ENCODE results near the gene ASB10. TPM values are rescaled to one million over a fixed set of nuclear protein-coding genes. Genes with fewer than 3 reads are reported as not detected.

ASB10 gene
- total and polyA plus RNA-seq, 2 donors (not counting 1 experiment from before 2014, with no cell fraction given) = not detected

- POLR2A ChIA-PET = no interaction called here
- WGBS (ENCODE audit: insufficient coverage) = 71% methylated on average over 16 of the region's 16 CpGs
- no peaks in the 10 kb centered on the region for H3K4me1 ChIP-seq (ENCODE audit: control insufficient read depth in 2 of 2, insufficient read depth in 2 of 2, low read length in 2 of 2)
- H3K9me3 ChIP-seq (ENCODE audit: control extremely low read depth in 1 of 3, control insufficient read depth in 2 of 3, insufficient read depth in 1 of 3, low read length in 2 of 3) = peaks cover 0 to 27% (median 0%) of the 10 kb centered on the region in 3 donors
- peaks cover 6% of the 10 kb centered on the region for H3K4me1 Mint-ChIP-seq
- no peak overlapping the region for H3K27ac ChIP-seq (ENCODE audit: low read length in 2 of 2)
- H3K9me3 Mint-ChIP-seq (ENCODE audit: insufficient read depth) = no peaks in the 10 kb centered on the region
- no peak overlapping the region for H2AFZ ChIP-seq (ENCODE audit: insufficient read depth, low read depth, low read length, poor library complexity, severe bottlenecking)
- H3K36me3 ChIP-seq (replicated peaks in 1 of 2; ENCODE audit: control extremely low read depth in 1 of 2, control insufficient read depth in 1 of 2, extremely low read depth in 1 of 2, insufficient read depth in 2 of 2, low read length in 1 of 2) = no peaks in the 10 kb centered on the region
- H4K20me1 ChIP-seq (ENCODE audit: control insufficient read depth, insufficient read depth, low read length, poor library complexity, severe bottlenecking) = no peaks in the 10 kb centered on the region
- CTCF ChIA-PET = interaction anchor here (0.9 to 1.6 kb wide), 3 partner anchors 8 to 126 kb away, joined by 3 to 5 read pairs (median 3); no protein-coding TSS in a partner anchor
- H3K4me3 Mint-ChIP-seq = no peak overlapping the region
- ATAC-seq (ENCODE audit: low read depth) (no peak), DNase-seq (no peak)
- no peaks in the 10 kb centered on the region for H3K79me2 ChIP-seq (ENCODE audit: control insufficient read depth, insufficient read depth, low read length)
- H3K4me2 ChIP-seq (replicated peaks; ENCODE audit: low read depth, low read length, poor library complexity, severe bottlenecking) = no peak overlapping the region
- peaks cover 0 to 29% (median 8%) of the 10 kb centered on the region in 4 experiments for H3K27me3 ChIP-seq (replicated peaks in 1 of 4; ENCODE audit: control extremely low read depth in 1 of 4, control insufficient read depth in 3 of 4, insufficient read depth in 4 of 4, low read length in 3 of 4)
- intact Hi-C loops (cut with micrococcal nuclease) = no loop called here
- H3K9ac ChIP-seq (ENCODE audit: low read length) = no peak overlapping the region
- no peak overlapping the region for H3K27ac Mint-ChIP-seq
- H3K27me3 Mint-ChIP-seq = peaks cover 46% of the 10 kb centered on the region
- TF ChIP-seq CTCF (IDR thresholded peaks at IDR 0.05) (no peak), EZH2 (IDR thresholded peaks at IDR 0.05; ENCODE audit: borderline replicate concordance, insufficient read depth, low read depth, low read length, poor library complexity, severe bottlenecking) (no peak)
- no peak overlapping the region for H3K4me3 ChIP-seq (ENCODE audit: control extremely low read depth in 1 of 5, extremely low read depth in 1 of 5, insufficient read depth in 1 of 5, low read depth in 2 of 5, low read length in 4 of 5)
Observed at GRCh38 chr7:151175047-151175792, 11.8 kb downstream of the ASB10 start.
